Measurements from ENCODE around the gene FGF8.

Gene FGF8

GRCh38 chr10:101770331-101771215 lies 5.3 kb downstream of the FGF8 start:
- H3K36me3 Mint-ChIP-seq, result no peaks in the 10 kb centered on the region
- no peaks in the 10 kb centered on the region for H3K9me3 Mint-ChIP-seq
- H3K4me1 Mint-ChIP-seq, result peaks cover 6% of the 10 kb centered on the region
- H3K27me3 Mint-ChIP-seq, result peaks cover 100% of the 10 kb centered on the region
- DNase-seq, result no peak
- no peak overlapping the region for H3K4me3 Mint-ChIP-seq
- CTCF ChIA-PET, result interaction anchor here (3.1 to 4.0 kb wide), 2 partner anchors 11 to 168 kb away, joined by 14 to 26 read pairs; partner anchors contain the start of gene NPM3
- no peak overlapping the region for H3K27ac Mint-ChIP-seq

- Mint-ChIP-seq H3K36me3 (no peaks in the 10 kb centered on the region), H3K4me3 (no peak overlapping the region), H3K9me3 (no peaks in the 10 kb centered on the region), H3K27ac (no peak overlapping the region), H3K27me3 (peaks cover 100% of the 10 kb centered on the region), H3K4me1 (peaks cover 6% of the 10 kb centered on the region)
- DNase-seq, result no peak
- CTCF ChIA-PET, result interaction anchor here (0.6 to 2.0 kb wide), 3 partner anchors 10 to 1496 kb away, joined by 3 to 12 read pairs (median 4); no protein-coding TSS in a partner anchor
Observed at GRCh38 chr10:101769541-101770180, 6.3 kb downstream of the FGF8 start.

DNA sequence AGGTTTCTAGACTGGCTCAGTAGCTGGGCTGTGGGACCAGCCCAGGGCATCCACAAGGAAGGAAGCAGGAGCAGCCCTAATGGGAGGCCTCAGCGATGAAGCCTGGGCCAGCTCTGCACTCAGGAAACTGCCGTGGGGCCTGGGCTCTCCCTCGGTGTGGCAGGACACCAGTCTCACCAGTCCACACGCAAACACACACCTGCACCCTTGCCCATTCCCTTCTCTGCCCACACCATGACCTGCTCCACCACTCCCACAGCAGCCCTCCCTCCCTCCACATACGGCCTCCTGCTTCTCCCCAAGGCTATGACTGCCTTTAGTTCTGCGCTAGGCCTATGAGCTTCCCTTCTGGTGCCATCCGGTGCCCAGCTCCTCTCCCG lies 7.1 kb downstream of the FGF8 start:
- H3K4me3 Mint-ChIP-seq, result no peak overlapping the region
- H3K4me1 Mint-ChIP-seq, result peaks cover 2% of the 10 kb centered on the region
- H3K36me3 Mint-ChIP-seq, result no peaks in the 10 kb centered on the region
- CTCF ChIA-PET, result interaction anchor here (1.4 to 2.0 kb wide), 3 partner anchors 11 to 166 kb away, joined by 4 to 12 read pairs (median 6); no protein-coding TSS in a partner anchor
- no peaks in the 10 kb centered on the region for H3K9me3 Mint-ChIP-seq
- DNase-seq, result no peak
- H3K27me3 Mint-ChIP-seq, result peaks cover 94% of the 10 kb centered on the region
- H3K27ac Mint-ChIP-seq, result no peak overlapping the region

DNA sequence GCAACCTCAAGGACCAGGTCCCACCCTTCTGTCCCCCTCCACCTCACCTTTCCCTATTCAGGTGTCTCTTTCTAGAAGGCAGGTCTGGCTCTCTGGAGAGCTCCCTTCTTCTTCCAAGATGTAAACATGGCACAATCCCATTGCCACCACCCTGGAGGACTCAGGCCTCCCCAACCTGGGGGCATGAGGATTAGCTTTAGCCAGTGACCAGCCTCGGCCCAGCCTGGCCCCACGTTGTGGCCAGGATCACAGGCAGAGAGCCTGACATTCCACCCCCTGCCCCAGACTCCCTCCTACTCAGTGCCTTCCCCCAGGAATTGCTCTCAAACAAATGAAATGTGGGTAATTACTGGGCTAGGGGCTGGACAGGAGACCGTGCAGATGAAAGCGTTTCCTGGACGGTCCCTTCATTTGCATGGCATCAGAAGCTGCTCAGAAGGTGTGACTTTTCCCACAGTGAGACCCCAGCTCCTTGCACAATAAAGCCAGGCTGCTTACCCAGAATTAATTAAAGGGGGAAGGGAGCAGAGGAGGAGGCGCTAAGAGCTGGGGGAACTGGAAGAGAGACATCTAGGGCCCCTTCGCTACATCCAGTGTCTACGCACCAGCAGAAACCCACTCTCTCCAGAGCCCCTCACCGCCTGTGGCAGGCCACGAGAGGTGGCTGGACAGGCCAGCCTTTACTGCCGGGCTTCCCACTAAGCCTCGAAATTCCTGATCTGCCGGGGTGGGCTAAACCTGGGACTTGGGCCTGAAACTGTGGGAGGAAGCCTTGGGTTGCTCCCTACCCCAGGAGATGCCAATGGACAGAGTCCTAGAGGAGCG lies 7.7 kb downstream of the FGF8 start:
- Mint-ChIP-seq H3K4me3 (no peak overlapping the region), H3K4me1 (no peaks in the 10 kb centered on the region), H3K27me3 (peaks cover 88% of the 10 kb centered on the region), H3K27ac (no peak overlapping the region), H3K36me3 (no peaks in the 10 kb centered on the region), H3K9me3 (no peaks in the 10 kb centered on the region)
- CTCF ChIA-PET, result interaction anchor here (1.4 to 2.0 kb wide), 4 partner anchors 10 to 165 kb away, joined by 3 to 12 read pairs (median 5); no protein-coding TSS in a partner anchor
- DNase-seq, result no peak

GRCh38 chr10:101767600-101767945 lies 8.3 kb downstream of the FGF8 start:
- Mint-ChIP-seq H3K9me3 (no peaks in the 10 kb centered on the region), H3K27me3 (peaks cover 82% of the 10 kb centered on the region), H3K36me3 (no peaks in the 10 kb centered on the region), H3K4me3 (no peak overlapping the region), H3K27ac (no peak overlapping the region), H3K4me1 (no peaks in the 10 kb centered on the region)
- DNase-seq, result no peak
- CTCF ChIA-PET, result interaction anchor here (1.4 to 1.6 kb wide), 2 partner anchors 9 to 165 kb away, joined by 3 to 6 read pairs; no protein-coding TSS in a partner anchor

DNA sequence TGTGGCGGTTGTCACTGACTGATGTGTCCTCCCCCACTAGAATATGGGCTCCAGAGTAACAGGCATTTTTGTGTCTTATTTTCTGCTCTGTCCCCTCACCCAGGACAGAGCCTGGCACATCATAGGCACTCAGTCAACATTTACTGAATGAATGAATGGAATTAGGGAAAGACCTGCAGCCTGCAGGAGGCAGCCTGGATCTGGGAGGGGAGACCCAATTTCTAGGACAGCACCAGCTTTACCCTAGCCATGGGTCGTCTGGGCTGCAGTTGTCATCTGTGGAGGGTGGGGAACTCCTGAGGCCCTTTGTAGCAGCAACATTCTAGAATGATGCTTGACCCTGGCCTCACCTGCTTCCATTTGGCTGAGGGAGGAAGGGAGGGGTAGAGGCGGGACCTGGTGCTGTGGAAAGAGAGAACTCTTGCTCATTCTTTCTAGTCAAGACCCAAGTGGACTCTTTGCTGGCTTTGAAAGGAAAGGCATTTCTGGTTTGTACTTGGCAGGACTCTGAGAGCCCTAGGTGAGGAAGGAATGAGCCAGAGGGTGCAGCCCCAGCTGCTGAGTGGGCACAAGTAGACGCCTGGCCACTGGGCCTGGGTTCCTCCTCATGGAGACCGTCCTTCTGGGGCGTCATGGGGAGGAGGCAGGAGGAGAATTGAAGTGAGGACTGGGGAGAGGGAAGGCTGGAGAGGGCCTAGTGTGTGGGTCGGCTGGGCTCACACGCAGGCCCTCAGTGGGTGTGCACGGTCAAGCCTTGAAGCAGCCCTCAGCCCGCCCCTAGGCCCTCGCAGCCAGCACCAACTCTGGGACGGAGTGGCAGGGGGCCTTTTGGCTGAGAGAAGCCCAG lies 8.9 kb downstream of the FGF8 start:
- no peak overlapping the region for H3K4me3 Mint-ChIP-seq
- no peak overlapping the region for H3K27ac Mint-ChIP-seq
- no peaks in the 10 kb centered on the region for H3K9me3 Mint-ChIP-seq
- CTCF ChIA-PET, result interaction anchor here (1.4 kb wide), 1 partner anchor 9 kb away, joined by 3 read pairs; no protein-coding TSS in a partner anchor
- no peaks in the 10 kb centered on the region for H3K36me3 Mint-ChIP-seq
- peaks cover 76% of the 10 kb centered on the region for H3K27me3 Mint-ChIP-seq
- no peaks in the 10 kb centered on the region for H3K4me1 Mint-ChIP-seq
- no peak for DNase-seq

GRCh38 chr10:101766306-101766705 lies 9.6 kb downstream of the FGF8 start:
- CTCF ChIA-PET, result interaction anchor here (1.1 kb wide), 1 partner anchor 163 kb away, joined by 8 read pairs; no protein-coding TSS in a partner anchor
- peaks cover 71% of the 10 kb centered on the region for H3K27me3 Mint-ChIP-seq
- DNase-seq, result no peak
- no peak overlapping the region for H3K27ac Mint-ChIP-seq
- no peaks in the 10 kb centered on the region for H3K36me3 Mint-ChIP-seq
- H3K9me3 Mint-ChIP-seq, result no peaks in the 10 kb centered on the region
- H3K4me3 Mint-ChIP-seq, result no peak overlapping the region
- no peaks in the 10 kb centered on the region for H3K4me1 Mint-ChIP-seq

GRCh38 chr10:101763141-101763846 lies 12.6 kb downstream of the FGF8 start:
- Mint-ChIP-seq H3K4me1 (no peaks in the 10 kb centered on the region), H3K4me3 (no peak overlapping the region), H3K27ac (no peak overlapping the region), H3K27me3 (peaks cover 67% of the 10 kb centered on the region), H3K36me3 (no peaks in the 10 kb centered on the region), H3K9me3 (no peaks in the 10 kb centered on the region)
- no peak for DNase-seq
- CTCF ChIA-PET, result no interaction called here

DNA sequence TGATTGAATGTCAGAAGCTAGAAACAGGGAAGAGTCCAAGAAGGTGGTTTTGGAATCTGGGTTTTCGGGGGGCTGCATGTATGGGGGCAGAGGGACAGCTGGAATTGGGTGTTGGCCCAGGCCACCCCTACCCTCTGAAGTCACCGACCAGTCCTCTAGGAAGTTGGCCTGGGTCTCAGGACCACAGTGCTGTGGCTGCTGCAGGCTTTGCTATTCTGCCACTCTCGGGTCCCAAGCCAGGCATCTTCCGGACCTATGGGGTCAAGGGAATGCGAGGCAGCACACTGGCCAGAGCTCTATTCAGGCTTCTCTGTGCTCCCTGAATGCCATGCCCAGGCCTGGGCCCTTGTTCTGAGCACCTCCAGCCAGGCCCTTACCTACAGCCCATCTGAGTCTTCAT lies 13.2 kb downstream of the FGF8 start:
- CTCF ChIA-PET, result no interaction called here
- no peaks in the 10 kb centered on the region for H3K4me1 Mint-ChIP-seq
- H3K4me3 Mint-ChIP-seq, result no peak overlapping the region
- DNase-seq, result no peak
- no peaks in the 10 kb centered on the region for H3K36me3 Mint-ChIP-seq
- H3K27me3 Mint-ChIP-seq, result peaks cover 62% of the 10 kb centered on the region
- no peaks in the 10 kb centered on the region for H3K9me3 Mint-ChIP-seq
- H3K27ac Mint-ChIP-seq, result no peak overlapping the region

GRCh38 chr10:101761226-101761625 lies 14.7 kb downstream of the FGF8 start:
- CTCF ChIA-PET, result no interaction called here
- H3K4me1 Mint-ChIP-seq, result no peaks in the 10 kb centered on the region
- no peaks in the 10 kb centered on the region for H3K9me3 Mint-ChIP-seq
- H3K27me3 Mint-ChIP-seq, result peaks cover 52% of the 10 kb centered on the region
- no peak overlapping the region for H3K27ac Mint-ChIP-seq
- H3K36me3 Mint-ChIP-seq, result no peaks in the 10 kb centered on the region
- no peak overlapping the region for H3K4me3 Mint-ChIP-seq
- no peak for DNase-seq

DNA sequence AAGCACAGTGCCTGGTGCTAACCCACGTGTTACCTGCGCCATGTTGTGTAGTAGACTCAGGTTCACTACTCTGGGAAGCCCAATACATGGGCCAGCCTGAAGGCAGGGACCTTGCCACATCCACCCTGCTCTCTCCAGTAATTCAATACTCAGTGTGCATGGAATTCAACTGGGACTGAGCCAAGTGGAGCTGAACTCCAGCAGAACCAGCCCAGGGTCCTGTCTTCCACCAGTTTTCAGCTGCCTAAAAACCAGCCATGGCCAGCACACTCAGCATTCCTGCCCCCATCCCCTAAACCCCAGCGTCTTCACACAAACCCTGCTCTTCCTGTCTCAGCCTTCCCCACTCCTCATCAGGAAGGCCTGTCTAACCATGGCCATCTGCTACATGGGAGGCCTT lies 15.4 kb downstream of the FGF8 start:
- Mint-ChIP-seq H3K4me1 (no peaks in the 10 kb centered on the region), H3K27me3 (peaks cover 44% of the 10 kb centered on the region), H3K27ac (no peak overlapping the region), H3K4me3 (no peak overlapping the region), H3K36me3 (no peaks in the 10 kb centered on the region), H3K9me3 (no peaks in the 10 kb centered on the region)
- CTCF ChIA-PET, result no interaction called here
- no peak for DNase-seq

GRCh38 chr10:101759309-101760247 lies 16.3 kb downstream of the FGF8 start:
- H3K27ac Mint-ChIP-seq, result no peak overlapping the region
- CTCF ChIA-PET, result interaction anchor here (1.0 kb wide), 1 partner anchor 157 kb away, joined by 3 read pairs; no protein-coding TSS in a partner anchor
- no peak for DNase-seq
- peaks cover 44% of the 10 kb centered on the region for H3K27me3 Mint-ChIP-seq
- no peaks in the 10 kb centered on the region for H3K9me3 Mint-ChIP-seq
- H3K36me3 Mint-ChIP-seq, result no peaks in the 10 kb centered on the region
- no peaks in the 10 kb centered on the region for H3K4me1 Mint-ChIP-seq
- H3K4me3 Mint-ChIP-seq, result no peak overlapping the region

All from activated naive CD4-positive, alpha-beta T cell treated with anti-CD3 and anti-CD28 coated beads, Interleukin-2, amount 10 ng/mL, durations not matched to agents 7 days and 5 days (primary cell).